Lung (tissue), 12 donors: ENCODE data around the gene LSAMP. TPM values are rescaled to one million over a fixed set of nuclear protein-coding genes. Genes with fewer than 3 reads are reported as not detected.

Source experiments
- ATAC-seq: fragments of 200-7000 bp; cut with Tn5 transposase; one replicate; pipeline ENCODE4 v1.9.1; 2020; ENCODE audit warnings: moderate number of reproducible peaks; ENCODE audit not compliant: insufficient read depth, low FRiP score
- DNase-seq, 3 donors: peaks; one replicate each; pipeline ENCODE4 v3.0.0-alpha.2; 2013 to 2017
- H3K27ac ChIP-seq, 2 donors: one replicate each; pipeline ENCODE4 v1.5.1; 2013; ENCODE audit warnings: mild to moderate bottlenecking in 2 of 2, moderate library complexity in 2 of 2, control low read depth in 1 of 2, inconsistent platforms in 1 of 2, low read depth in 1 of 2, low read length in 1 of 2
- H3K27me3 ChIP-seq, 3 donors: one replicate each; pipeline ENCODE4 v1.5.1; 2013; ENCODE audit warnings: low read length in 2 of 3; ENCODE audit not compliant: control insufficient read depth in 3 of 3, insufficient read depth in 3 of 3
- H3K36me3 ChIP-seq, 4 donors: one replicate each; pipeline ENCODE4 v1.5.1; 2013; ENCODE audit warnings: low read length in 4 of 4, mild to moderate bottlenecking in 1 of 4, moderate library complexity in 1 of 4; ENCODE audit not compliant: control insufficient read depth in 4 of 4, insufficient read depth in 4 of 4
- H3K4me1 ChIP-seq, 5 donors: one replicate each; pipeline ENCODE4 v1.5.1; 2013; ENCODE audit warnings: low read length in 5 of 5, mild to moderate bottlenecking in 2 of 5, moderate library complexity in 1 of 5; ENCODE audit not compliant: control insufficient read depth in 5 of 5, insufficient read depth in 5 of 5
- H3K4me3 ChIP-seq: one replicate; pipeline ENCODE4 v1.5.1; 2013; ENCODE audit warnings: mild to moderate bottlenecking, control low read depth, moderate library complexity
- H3K9ac ChIP-seq, 2 donors: one replicate each; pipeline ENCODE4 v1.5.1; 2013; ENCODE audit warnings: low read length in 2 of 2, control low read depth in 1 of 2; ENCODE audit not compliant: insufficient read depth in 1 of 2
- H3K9me3 ChIP-seq, 4 donors: one replicate each; pipeline ENCODE4 v1.5.1; 2013; ENCODE audit warnings: low read length in 3 of 4, mild to moderate bottlenecking in 1 of 4, moderate library complexity in 1 of 4; ENCODE audit not compliant: control insufficient read depth in 4 of 4, insufficient read depth in 3 of 4
- WGBS, 2 donors: extraction: QIAGEN DNeasy Blood & Tissue Kit; methylation state at CpG; one replicate each; pipeline ENCODE4 v1.1.7; 2013; 5-methylcytosine and 5-hydroxymethylcytosine counted together
- polyA plus RNA-seq, 2 donors: library from polyadenylated mRNA; stranded (reverse); fragments of 200-250 nt; gene quantifications; one replicate each; pipeline ENCODE4 v1.2.1, GENCODE V29; 2013
- total RNA-seq, 2 donors: library from RNA; depleted of rRNA in 1 of 2; stranded (reverse); fragments of >200 nt in 1 of 2; gene quantifications; one replicate each; pipeline ENCODE4 v1.2.1, GENCODE V29; 2014 to 2021
- TF ChIP-seq, protein P1 (sequence below): IDR thresholded peaks from 2 replicates; pipeline ENCODE4 v1.5.1; 2012; ENCODE audit warnings: mild to moderate bottlenecking; ENCODE audit errors: control extremely low read depth, extremely low read depth
- donor health status: control.
- donor health status: control.
- donor health status: Bipolar disorder and iron deficiency.
- donor health status: healthy.
- donor health status: DM: yes; HTN: yes; CAD: no.

The LSAMP gene
- total and polyA plus RNA-seq, 4 donors = 1.6 to 21.9 (median 9.5) TPM

DNA sequence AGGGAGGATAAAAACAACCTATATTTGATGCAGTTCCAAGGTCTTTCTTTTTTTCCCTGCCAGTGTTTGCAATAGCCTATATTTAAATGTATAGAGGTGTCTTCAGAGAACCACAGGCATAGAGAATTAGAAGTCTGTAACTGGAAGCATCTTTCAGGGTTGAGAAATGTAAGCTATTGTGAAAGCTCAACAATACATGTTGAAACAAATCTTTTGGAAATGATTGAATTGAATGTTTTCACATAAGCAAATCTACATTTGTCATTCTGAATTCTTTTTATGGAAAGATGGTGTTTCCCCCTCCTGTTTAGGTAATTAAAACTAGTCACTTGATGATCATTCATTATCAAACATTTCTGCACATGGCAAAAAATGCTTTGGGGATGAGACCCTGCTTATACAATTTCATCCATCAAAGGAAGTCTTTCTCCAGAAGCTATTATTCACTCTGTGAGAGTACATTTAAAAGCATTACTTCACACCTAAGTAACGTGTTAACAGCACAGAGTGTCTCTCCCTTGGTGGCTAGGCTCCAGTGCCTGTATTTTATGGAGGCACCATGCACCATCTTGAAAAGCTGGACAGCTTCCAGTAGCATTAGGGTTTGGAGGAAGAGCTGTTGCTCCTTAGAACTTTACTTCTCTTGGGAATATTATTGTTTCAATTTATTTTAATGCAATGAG is 406.2 kb downstream of the LSAMP start:
- WGBS, 2 donors = 60 to 76% methylated on average over 1 of the region's 1 CpG
- Histone ChIP-seq H3K27me3 (no peaks in the 10 kb centered on the region), H3K9ac (no peak overlapping the region), H3K4me3 (no peak overlapping the region), H3K36me3 (no peaks in the 10 kb centered on the region), H3K4me1 (no peaks in the 10 kb centered on the region), H3K27ac (no peak overlapping the region), H3K9me3 (no peaks in the 10 kb centered on the region)
- TF ChIP-seq, protein P1, sequence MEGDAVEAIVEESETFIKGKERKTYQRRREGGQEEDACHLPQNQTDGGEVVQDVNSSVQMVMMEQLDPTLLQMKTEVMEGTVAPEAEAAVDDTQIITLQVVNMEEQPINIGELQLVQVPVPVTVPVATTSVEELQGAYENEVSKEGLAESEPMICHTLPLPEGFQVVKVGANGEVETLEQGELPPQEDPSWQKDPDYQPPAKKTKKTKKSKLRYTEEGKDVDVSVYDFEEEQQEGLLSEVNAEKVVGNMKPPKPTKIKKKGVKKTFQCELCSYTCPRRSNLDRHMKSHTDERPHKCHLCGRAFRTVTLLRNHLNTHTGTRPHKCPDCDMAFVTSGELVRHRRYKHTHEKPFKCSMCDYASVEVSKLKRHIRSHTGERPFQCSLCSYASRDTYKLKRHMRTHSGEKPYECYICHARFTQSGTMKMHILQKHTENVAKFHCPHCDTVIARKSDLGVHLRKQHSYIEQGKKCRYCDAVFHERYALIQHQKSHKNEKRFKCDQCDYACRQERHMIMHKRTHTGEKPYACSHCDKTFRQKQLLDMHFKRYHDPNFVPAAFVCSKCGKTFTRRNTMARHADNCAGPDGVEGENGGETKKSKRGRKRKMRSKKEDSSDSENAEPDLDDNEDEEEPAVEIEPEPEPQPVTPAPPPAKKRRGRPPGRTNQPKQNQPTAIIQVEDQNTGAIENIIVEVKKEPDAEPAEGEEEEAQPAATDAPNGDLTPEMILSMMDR = no peak
- no peak for DNase-seq
- no peak for ATAC-seq

DNA sequence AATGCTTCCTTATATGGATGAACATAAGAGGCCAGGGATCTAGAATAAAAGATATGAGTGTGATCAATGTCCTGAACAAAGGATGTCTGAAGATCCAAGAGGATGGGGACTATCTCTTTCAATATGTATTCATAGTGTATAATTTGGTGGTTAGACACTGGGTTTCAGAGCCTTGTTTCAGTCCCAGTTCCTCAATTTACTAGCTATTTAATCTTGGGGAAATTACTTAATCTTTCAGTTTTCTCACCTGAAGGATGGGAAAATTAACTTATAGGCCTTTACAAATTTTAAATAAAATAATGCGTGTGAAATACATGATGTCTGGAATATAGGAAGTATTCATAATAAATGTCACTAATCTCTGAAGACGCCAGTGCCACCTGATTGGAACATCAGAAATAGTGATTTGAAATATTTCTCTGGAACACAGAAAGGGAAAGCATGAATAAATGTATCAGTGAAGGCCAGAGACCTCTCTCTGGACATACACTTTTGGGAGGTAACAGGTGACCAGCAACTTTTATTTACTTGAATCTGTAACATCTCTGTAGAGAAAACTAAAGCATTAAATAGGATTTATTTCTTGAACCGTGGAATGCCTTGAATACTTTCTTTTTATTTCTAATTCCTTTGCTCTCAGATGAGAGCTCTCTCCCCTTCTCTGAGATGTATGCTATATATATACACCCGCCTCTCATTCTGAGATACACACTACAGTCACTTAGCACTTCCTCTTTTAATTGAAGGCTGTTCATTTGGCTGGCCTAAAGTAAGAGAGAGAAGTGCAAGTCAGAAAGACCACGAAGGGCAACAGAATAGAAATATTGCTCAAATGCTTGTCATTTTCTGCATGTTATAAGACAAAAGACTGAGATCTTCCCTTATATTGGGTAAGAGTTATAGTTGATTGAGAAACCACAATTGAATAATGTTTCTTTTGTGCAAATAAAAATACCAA is 407.1 kb downstream of the LSAMP start:
- no peaks in the 10 kb centered on the region for H3K9me3 ChIP-seq
- ATAC-seq = no peak
- 62 to 68% methylated on average over 5 of the region's 5 CpGs for WGBS, 2 donors
- TF ChIP-seq, protein P1 = no peak
- H3K4me3 ChIP-seq = no peak overlapping the region
- no peak for DNase-seq
- H3K36me3 ChIP-seq = no peaks in the 10 kb centered on the region
- no peaks in the 10 kb centered on the region for H3K27me3 ChIP-seq
- H3K4me1 ChIP-seq = no peaks in the 10 kb centered on the region
- no peak overlapping the region for H3K9ac ChIP-seq
- no peak overlapping the region for H3K27ac ChIP-seq

DNA sequence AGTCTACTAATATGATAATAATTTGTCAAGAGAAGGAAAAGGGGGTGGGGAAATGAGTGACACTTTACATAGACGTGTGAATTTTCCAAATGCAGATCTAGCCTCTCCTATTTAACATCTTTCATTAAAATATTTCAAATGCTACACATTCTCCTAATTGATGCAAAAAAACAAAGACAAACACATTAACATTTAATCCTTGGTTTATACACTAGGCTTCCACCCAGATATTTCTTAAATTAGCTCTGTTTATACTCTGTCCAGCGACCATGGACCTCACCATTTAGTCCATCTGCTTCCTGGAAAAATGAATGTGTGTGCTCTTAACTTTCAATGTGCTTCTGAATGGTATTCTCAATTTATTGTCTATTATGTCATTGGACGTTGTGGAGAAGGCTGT is 409.9 kb downstream of the LSAMP start:
- Histone ChIP-seq H3K9ac (no peak overlapping the region), H3K4me1 (no peaks in the 10 kb centered on the region), H3K36me3 (no peaks in the 10 kb centered on the region), H3K4me3 (no peak overlapping the region), H3K27me3 (no peaks in the 10 kb centered on the region), H3K9me3 (no peaks in the 10 kb centered on the region), H3K27ac (no peak overlapping the region)
- 59 to 75% methylated on average over 3 of the region's 3 CpGs for WGBS, 2 donors
- ATAC-seq (no peak), DNase-seq (no peak)
- TF ChIP-seq, protein P1 = no peak
